ENCODE measurements around the gene CNTNAP2.

- TF ChIP-seq CTCF (IDR thresholded peaks at IDR 0.05) (no peak), POLR2A (IDR thresholded peaks at IDR 0.05) (no peak), POLR2AphosphoS5 (IDR thresholded peaks at IDR 0.05; ENCODE audit: insufficient read depth in 1 of 2, low read depth in 1 of 2) (no peak)
Measured at GRCh38 chr7:148395352-148395811, 2278.8 kb downstream of the CNTNAP2 start.
